ENCODE measurements around the gene SMIM38.

Gene SMIM38

GRCh38 chr11:69115586-69116560, 39.9 kb upstream of the SMIM38 start:
- TF ChIP-seq CTCF (conservative IDR thresholded peaks at IDR 0.05; ENCODE audit: low read depth, low read length) = no peak
- no peak overlapping the region for H3K4me3 ChIP-seq (ENCODE audit: low read length)
- DNase-seq (ENCODE audit: low read depth) = no peak

- no peak for TF ChIP-seq CTCF (conservative IDR thresholded peaks at IDR 0.05; ENCODE audit: low read depth, low read length)
- DNase-seq (ENCODE audit: low read depth) = no peak
- no peak overlapping the region for H3K4me3 ChIP-seq (ENCODE audit: low read length)
Observed at GRCh38 chr11:69116671-69117070, 39.1 kb upstream of the SMIM38 start.

- no peak for TF ChIP-seq CTCF (conservative IDR thresholded peaks at IDR 0.05; ENCODE audit: low read depth, low read length)
- DNase-seq (ENCODE audit: low read depth) = no peak
- no peak overlapping the region for H3K4me3 ChIP-seq (ENCODE audit: low read length)
Observed at GRCh38 chr11:69119190-69119589, 36.5 kb upstream of the SMIM38 start.

GRCh38 chr11:69120096-69120875, 35.4 kb upstream of the SMIM38 start:
- no peak overlapping the region for H3K4me3 ChIP-seq (ENCODE audit: low read length)
- no peak for DNase-seq (ENCODE audit: low read depth)
- TF ChIP-seq CTCF (conservative IDR thresholded peaks at IDR 0.05; ENCODE audit: low read depth, low read length) = no peak

GRCh38 chr11:69121021-69121420, 34.7 kb upstream of the SMIM38 start:
- no peak overlapping the region for H3K4me3 ChIP-seq (ENCODE audit: low read length)
- no peak for DNase-seq (ENCODE audit: low read depth)
- no peak for TF ChIP-seq CTCF (conservative IDR thresholded peaks at IDR 0.05; ENCODE audit: low read depth, low read length)

- TF ChIP-seq CTCF (conservative IDR thresholded peaks at IDR 0.05; ENCODE audit: low read depth, low read length) = no peak
- H3K4me3 ChIP-seq (ENCODE audit: low read length) = no peak overlapping the region
- no peak for DNase-seq (ENCODE audit: low read depth)
Observed at GRCh38 chr11:69121621-69122325, 34.0 kb upstream of the SMIM38 start.
